GM06990 (cell line): ENCODE measurements around the gene TRIM68.

ENCODE experiments used
- DNase-seq: peaks from one replicate; pipeline ENCODE4 v3.0.0-alpha.2; 2011; ENCODE audit not compliant: insufficient read length; ENCODE audit errors: extremely low read depth
- H3K27me3 ChIP-seq: replicated peaks from 2 replicates; pipeline ENCODE4 v1.6.0; 2011; ENCODE audit warnings: low read length; ENCODE audit not compliant: control insufficient read depth, insufficient read depth
- H3K36me3 ChIP-seq: 2 replicates; pipeline ENCODE4 v1.5.1; 2011; ENCODE audit warnings: low read length; ENCODE audit not compliant: control insufficient read depth, insufficient read depth
- H3K4me3 ChIP-seq: replicated peaks from 2 replicates; pipeline ENCODE4 v1.5.1; 2011; ENCODE audit warnings: low read depth, mild to moderate bottlenecking, control low read depth, low read length
- CTCF ChIP-seq: IDR thresholded peaks from 2 replicates; pipeline ENCODE4 v1.5.1; 2011; ENCODE audit warnings: low read length, control low read depth, mild to moderate bottlenecking, inconsistent platforms; ENCODE audit not compliant: insufficient read depth, poor library complexity, severe bottlenecking

TRIM68 gene

GRCh38 chr11:4636962-4637661 is 29.1 kb upstream of the TRIM68 start, which contains the start of gene OR51D1:
Gene OR51D1, plus strand, starts transcription at chr11:4637477. Its CDS starts 2,314 bp downstream, at chr11:4639791.
- Histone ChIP-seq H3K36me3 (no peaks in the 10 kb centered on the region), H3K4me3 (no peak within 1 kb of the TSS), H3K27me3 (no peaks in the 10 kb centered on the region)
- peak; percentile 90 for TF ChIP-seq CTCF
- DNase-seq = peak; percentile 22

- Histone ChIP-seq H3K27me3 (no peaks in the 10 kb centered on the region), H3K4me3 (no peak overlapping the region), H3K36me3 (no peaks in the 10 kb centered on the region)
- no peak for TF ChIP-seq CTCF
- DNase-seq = no peak
These were observed 28.1 kb upstream of the TRIM68 start for GRCh38 chr11:4636136-4636535.

GRCh38 chr11:4626207-4627099 is 18.4 kb upstream of the TRIM68 start:
- no peak overlapping the region for H3K4me3 ChIP-seq
- peak; percentile 24 for DNase-seq
- TF ChIP-seq CTCF = peak; percentile 62
- no peaks in the 10 kb centered on the region; the same call in none of the 2 replicates for H3K27me3 ChIP-seq
- no peaks in the 10 kb centered on the region for H3K36me3 ChIP-seq

- TF ChIP-seq CTCF = no peak
- DNase-seq = no peak
- Histone ChIP-seq H3K27me3 (0 out of 2 replicates have a peak, but pooled peaks cover 1% of the 10 kb centered on the region), H3K36me3 (no peaks in the 10 kb centered on the region), H3K4me3 (no peak overlapping the region)
These were observed 11.5 kb upstream of the TRIM68 start for GRCh38 chr11:4619514-4619913.

- no peak for DNase-seq
- TF ChIP-seq CTCF = no peak
- 0 out of 2 replicates have a peak, but pooled peaks cover 1% of the 10 kb centered on the region for H3K27me3 ChIP-seq
- H3K36me3 ChIP-seq = no peaks in the 10 kb centered on the region
- no peak overlapping the region for H3K4me3 ChIP-seq
These were observed 7.9 kb upstream of the TRIM68 start for GRCh38 chr11:4615856-4616444.
